Esophagus squamous epithelium (tissue), 4 donors: ENCODE results near the gene DHH.

Experiments used
- POLR2A ChIP-seq, 4 donors: fragments of 450-650 bp; IDR thresholded peaks; one replicate each; pipeline ENCODE4 v1.6.1; 2017; ENCODE audit warnings: antibody characterized with exemption in 4 of 4, mild to moderate bottlenecking in 4 of 4, moderate library complexity in 3 of 4
- TF ChIP-seq, protein P1 (sequence below), 6 experiments: fragments of 450-650 bp in 4 of 6; fragments of 200-600 bp in 2 of 6; sonication (generic) in 2 of 6; IDR thresholded peaks; one replicate each; pipeline ENCODE4 v1.5.1; 2016 to 2019; ENCODE audit warnings: antibody characterized with exemption in 6 of 6, mild to moderate bottlenecking in 4 of 6, moderate library complexity in 4 of 6

DNA sequence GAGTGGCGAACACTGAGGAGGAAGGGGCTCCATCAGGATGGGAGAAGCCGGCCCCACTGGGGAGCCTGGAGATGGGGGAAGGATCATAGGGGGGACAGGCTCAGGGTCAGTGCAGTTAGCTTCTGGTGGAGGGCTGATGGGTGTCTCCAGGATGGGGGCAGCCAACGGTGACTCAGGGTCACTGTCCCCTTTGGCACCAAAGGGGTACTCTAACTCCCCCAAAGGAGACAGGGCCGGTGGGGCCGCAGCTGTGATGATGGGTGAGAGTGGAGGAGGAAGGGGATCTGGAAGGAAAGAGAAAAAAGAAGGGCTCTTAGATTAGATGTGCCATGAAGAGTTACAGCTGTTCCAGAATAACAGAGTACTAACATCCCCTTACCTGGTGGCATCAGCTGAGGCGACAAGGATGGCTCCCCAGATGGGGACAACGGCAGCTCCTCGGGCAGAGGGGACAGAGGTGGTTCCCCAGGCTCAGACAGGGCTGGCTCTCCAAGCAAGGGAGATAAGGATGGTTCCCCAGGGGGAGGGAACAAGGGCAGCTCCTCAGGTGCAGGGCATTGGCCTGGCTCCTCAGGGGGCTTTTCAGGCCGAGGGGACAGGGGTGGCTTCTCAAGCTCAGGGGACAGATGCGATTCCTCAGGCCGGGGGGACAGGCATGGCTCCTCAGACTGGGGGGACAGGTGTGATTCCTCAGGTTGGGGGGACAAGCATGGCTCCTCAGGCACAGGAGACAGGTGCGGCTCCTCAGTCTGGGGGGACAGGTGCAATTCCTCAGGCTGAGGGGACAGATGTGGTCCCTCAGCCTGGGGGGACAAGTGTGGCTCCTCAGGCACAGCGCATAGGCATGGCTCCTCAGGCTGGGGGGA, 43.9 kb downstream of the DHH start:
- TF ChIP-seq, protein P1, sequence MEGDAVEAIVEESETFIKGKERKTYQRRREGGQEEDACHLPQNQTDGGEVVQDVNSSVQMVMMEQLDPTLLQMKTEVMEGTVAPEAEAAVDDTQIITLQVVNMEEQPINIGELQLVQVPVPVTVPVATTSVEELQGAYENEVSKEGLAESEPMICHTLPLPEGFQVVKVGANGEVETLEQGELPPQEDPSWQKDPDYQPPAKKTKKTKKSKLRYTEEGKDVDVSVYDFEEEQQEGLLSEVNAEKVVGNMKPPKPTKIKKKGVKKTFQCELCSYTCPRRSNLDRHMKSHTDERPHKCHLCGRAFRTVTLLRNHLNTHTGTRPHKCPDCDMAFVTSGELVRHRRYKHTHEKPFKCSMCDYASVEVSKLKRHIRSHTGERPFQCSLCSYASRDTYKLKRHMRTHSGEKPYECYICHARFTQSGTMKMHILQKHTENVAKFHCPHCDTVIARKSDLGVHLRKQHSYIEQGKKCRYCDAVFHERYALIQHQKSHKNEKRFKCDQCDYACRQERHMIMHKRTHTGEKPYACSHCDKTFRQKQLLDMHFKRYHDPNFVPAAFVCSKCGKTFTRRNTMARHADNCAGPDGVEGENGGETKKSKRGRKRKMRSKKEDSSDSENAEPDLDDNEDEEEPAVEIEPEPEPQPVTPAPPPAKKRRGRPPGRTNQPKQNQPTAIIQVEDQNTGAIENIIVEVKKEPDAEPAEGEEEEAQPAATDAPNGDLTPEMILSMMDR (IDR thresholded peaks at IDR 0.05): no peak
- TF ChIP-seq POLR2A (IDR thresholded peaks at IDR 0.05): no peak
